Keratinocyte (primary cell): ENCODE measurements around the gene BRF1. TPM values are rescaled to one million over a fixed set of nuclear protein-coding genes. Genes with fewer than 3 reads are reported as not detected.

Experiments used
- DNase-seq: peaks from one replicate; pipeline ENCODE4 v3.0.0-alpha.2; 2011; ENCODE audit warnings: low read depth, missing footprints, low spot score
- FAIRE-seq: peaks from 2 replicates; lab custom pipeline; 2011; peaks lifted over from hg19 to GRCh38; lab: Jason Lieb, UNC
- H2AFZ ChIP-seq: 2 replicates; pipeline ENCODE4 v1.6.0; 2012; ENCODE audit warnings: low read length, control low read depth, inconsistent platforms; ENCODE audit not compliant: control insufficient read depth
- H3K27ac ChIP-seq: 2 replicates; pipeline ENCODE4 v1.5.1; 2011; ENCODE audit warnings: low read length; ENCODE audit not compliant: control insufficient read depth, insufficient read depth
- H3K27me3 ChIP-seq: 3 replicates; pipeline ENCODE4 v1.6.0; 2011; ENCODE audit warnings: low read length; ENCODE audit not compliant: control insufficient read depth, insufficient read depth; ENCODE audit errors: extremely low read depth
- H3K36me3 ChIP-seq, 2 experiments: 2 replicates in 1 of 2; 3 replicates in 1 of 2; pipeline ENCODE4 v1.5.1; 2011; ENCODE audit warnings: low read length in 2 of 2, mild to moderate bottlenecking in 1 of 2; ENCODE audit not compliant: control insufficient read depth in 2 of 2, insufficient read depth in 2 of 2; ENCODE audit errors: extremely low read depth in 1 of 2
- H3K4me1 ChIP-seq: 3 replicates; pipeline ENCODE4 v1.5.1; 2011; ENCODE audit warnings: low read length; ENCODE audit not compliant: control insufficient read depth, insufficient read depth; ENCODE audit errors: extremely low read depth
- H3K4me2 ChIP-seq: 3 replicates; pipeline ENCODE4 v1.6.0; 2011; ENCODE audit warnings: low read depth, low read length; ENCODE audit not compliant: control insufficient read depth, insufficient read depth; ENCODE audit errors: extremely low read depth
- H3K4me3 ChIP-seq, 3 experiments: fragments of 200-600 bp in 1 of 3; sonication (generic) in 1 of 3; 2 replicates in 2 of 3; 3 replicates in 1 of 3; pipeline ENCODE4 v1.5.1; 2011 to 2016; ENCODE audit warnings: low read length in 3 of 3, mild to moderate bottlenecking in 3 of 3, control low read depth in 2 of 3, inconsistent platforms in 1 of 3, low read depth in 1 of 3, mixed read lengths in 1 of 3, mixed run types in 1 of 3, moderate library complexity in 1 of 3; ENCODE audit not compliant: control insufficient read depth in 2 of 3, insufficient read depth in 2 of 3; ENCODE audit errors: extremely low read depth in 1 of 3
- H3K79me2 ChIP-seq: 2 replicates; pipeline ENCODE4 v1.6.0; 2012; ENCODE audit warnings: low read length; ENCODE audit not compliant: control insufficient read depth, insufficient read depth
- H3K9ac ChIP-seq: 3 replicates; pipeline ENCODE4 v1.6.0; 2011; ENCODE audit warnings: low read length; ENCODE audit not compliant: control insufficient read depth, insufficient read depth; ENCODE audit errors: extremely low read depth
- H3K9me1 ChIP-seq: 3 replicates; pipeline ENCODE4 v1.6.0; 2011; ENCODE audit warnings: low read length; ENCODE audit not compliant: control insufficient read depth, insufficient read depth; ENCODE audit errors: extremely low read depth
- H3K9me3 ChIP-seq: 2 replicates; pipeline ENCODE4 v1.5.1; 2012; ENCODE audit warnings: low read depth, low read length; ENCODE audit not compliant: control insufficient read depth
- H4K20me1 ChIP-seq: 3 replicates; pipeline ENCODE4 v1.6.0; 2011; ENCODE audit warnings: low read length; ENCODE audit not compliant: control insufficient read depth, insufficient read depth; ENCODE audit errors: extremely low read depth
- CTCF ChIP-seq, 3 experiments: IDR thresholded peaks in 1 of 3; conservative IDR thresholded peaks in 1 of 3; optimal IDR thresholded peaks in 1 of 3; 2 replicates in 2 of 3; 3 replicates in 1 of 3; pipeline versions ENCODE3 to v1.5.1; 2011; ENCODE audit warnings: low read length in 3 of 3, mild to moderate bottlenecking in 3 of 3, moderate library complexity in 2 of 3, control low read depth in 1 of 3, inconsistent platforms in 1 of 3; ENCODE audit not compliant: insufficient read depth in 2 of 3; ENCODE audit errors: extremely low read depth in 1 of 3
- EZH2 ChIP-seq: IDR thresholded peaks from one replicate; pipeline ENCODE4 v1.6.1; 2012; ENCODE audit warnings: inconsistent platforms, mild to moderate bottlenecking, low read length, moderate library complexity
- dilution Hi-C: fragments of 300-500 bp; cut with MboI; formaldehyde crosslinking; loops from one replicate; pipeline ENCODE4 v1.7.0; 2020; ENCODE audit warnings: low sequenced_read_pairs; ENCODE audit not compliant: extremely low pct_ligation_motif_present
- polyA plus RNA-seq, 5 experiments: library from polyadenylated mRNA; depleted of rRNA in 3 of 5; stranded (reverse) in 3 of 5; stranded (forward) in 1 of 5; unstranded in 1 of 5; fragments of >200 nt; gene quantifications; 1 replicate in 1 of 5; 2 replicates in 3 of 5; 3 replicates in 1 of 5; pipeline versions ENCODE4 v1.2.1 to v1.2.3, GENCODE V29; 2011 to 2012; ENCODE audit warnings: missing spikeins in 2 of 5, low read depth in 1 of 5, low replicate concordance in 1 of 5

The BRF1 gene
- polyA plus RNA-seq, 1 donor (not counting 4 experiments of a cell fraction or from before 2014, with no cell fraction given): 6.5 TPM

- Histone ChIP-seq H3K9me1 (no peaks in the 10 kb centered on the region), H3K9me3 (no peaks in the 10 kb centered on the region), H3K4me3 (no peak overlapping the region), H3K4me2 (no peak overlapping the region), H3K79me2 (peaks cover 17% of the 10 kb centered on the region), H2AFZ (no peak overlapping the region), H3K4me1 (peaks cover 18% of the 10 kb centered on the region), H4K20me1 (no peaks in the 10 kb centered on the region), H3K27ac (no peak overlapping the region), H3K27me3 (no peaks in the 10 kb centered on the region), H3K9ac (no peak overlapping the region), H3K36me3 (no peaks in the 10 kb centered on the region)
- no peak for TF ChIP-seq CTCF (optimal IDR thresholded peaks at IDR 0.05 in 1 of 3, IDR thresholded peaks at IDR 0.05 in 1 of 3, conservative IDR thresholded peaks at IDR 0.05 in 1 of 3; ENCODE audit: extremely low read depth in 1 of 3, insufficient read depth in 2 of 3, low read length in 3 of 3)
- DNase-seq (no peak), FAIRE-seq (no peak)
- dilution Hi-C loops: no loop called here
Measured at GRCh38 chr14:105312973-105313372, 12.2 kb upstream of the BRF1 start.

GRCh38 chr14:105311838-105312237 lies 11.0 kb upstream of the BRF1 start:
- Histone ChIP-seq H3K36me3 (no peaks in the 10 kb centered on the region), H3K27ac (no peak overlapping the region), H3K4me3 (no peak overlapping the region), H3K79me2 (peaks cover 9% of the 10 kb centered on the region), H4K20me1 (no peaks in the 10 kb centered on the region), H3K9me1 (no peaks in the 10 kb centered on the region), H2AFZ (no peak overlapping the region), H3K9ac (no peak overlapping the region), H3K9me3 (no peaks in the 10 kb centered on the region), H3K4me1 (peaks cover 12% of the 10 kb centered on the region), H3K27me3 (no peaks in the 10 kb centered on the region), H3K4me2 (no peak overlapping the region)
- FAIRE-seq (no peak), DNase-seq (no peak)
- dilution Hi-C loops: no loop called here
- no peak for TF ChIP-seq CTCF (optimal IDR thresholded peaks at IDR 0.05 in 1 of 3, IDR thresholded peaks at IDR 0.05 in 1 of 3, conservative IDR thresholded peaks at IDR 0.05 in 1 of 3; ENCODE audit: extremely low read depth in 1 of 3, insufficient read depth in 2 of 3, low read length in 3 of 3)
- no peak for TF ChIP-seq EZH2
